DMS114 treated with DMSO at 0.1 percent for 48 hours (cell line): Measurements from ENCODE around the gene FUS.
"Not testable (repeated sequence)": the region's sequence is repeated elsewhere in the genome, so short reads cannot be mapped to it uniquely, and the experiment has no call there.

Experiments
- DNase-seq: peaks from one replicate; lab custom pipeline; 2025; ENCODE audit not compliant: unreplicated experiment; lab: John Stamatoyannopoulos, UW

The FUS gene

DNA sequence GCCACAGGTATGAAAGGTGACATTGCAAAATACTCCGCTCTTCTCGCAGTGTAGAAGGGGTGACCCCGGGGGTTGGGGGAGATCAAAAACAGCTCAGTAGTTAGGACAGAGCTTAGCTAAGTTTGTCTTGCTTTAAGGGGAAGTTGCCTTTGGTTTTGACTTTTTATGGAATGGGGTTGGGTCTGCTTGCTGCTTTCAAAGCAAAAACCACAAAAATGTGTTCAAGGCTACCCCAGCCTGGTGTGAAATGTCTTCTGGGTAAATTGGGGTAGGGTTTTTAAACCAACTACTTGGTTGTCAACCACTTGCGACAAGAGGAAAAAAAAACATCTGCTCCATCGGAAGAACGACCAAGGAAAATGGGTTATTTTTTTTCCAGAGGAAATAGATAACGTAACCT, 6.2 kb downstream of the FUS start:
- DNase-seq = no peak

DNA sequence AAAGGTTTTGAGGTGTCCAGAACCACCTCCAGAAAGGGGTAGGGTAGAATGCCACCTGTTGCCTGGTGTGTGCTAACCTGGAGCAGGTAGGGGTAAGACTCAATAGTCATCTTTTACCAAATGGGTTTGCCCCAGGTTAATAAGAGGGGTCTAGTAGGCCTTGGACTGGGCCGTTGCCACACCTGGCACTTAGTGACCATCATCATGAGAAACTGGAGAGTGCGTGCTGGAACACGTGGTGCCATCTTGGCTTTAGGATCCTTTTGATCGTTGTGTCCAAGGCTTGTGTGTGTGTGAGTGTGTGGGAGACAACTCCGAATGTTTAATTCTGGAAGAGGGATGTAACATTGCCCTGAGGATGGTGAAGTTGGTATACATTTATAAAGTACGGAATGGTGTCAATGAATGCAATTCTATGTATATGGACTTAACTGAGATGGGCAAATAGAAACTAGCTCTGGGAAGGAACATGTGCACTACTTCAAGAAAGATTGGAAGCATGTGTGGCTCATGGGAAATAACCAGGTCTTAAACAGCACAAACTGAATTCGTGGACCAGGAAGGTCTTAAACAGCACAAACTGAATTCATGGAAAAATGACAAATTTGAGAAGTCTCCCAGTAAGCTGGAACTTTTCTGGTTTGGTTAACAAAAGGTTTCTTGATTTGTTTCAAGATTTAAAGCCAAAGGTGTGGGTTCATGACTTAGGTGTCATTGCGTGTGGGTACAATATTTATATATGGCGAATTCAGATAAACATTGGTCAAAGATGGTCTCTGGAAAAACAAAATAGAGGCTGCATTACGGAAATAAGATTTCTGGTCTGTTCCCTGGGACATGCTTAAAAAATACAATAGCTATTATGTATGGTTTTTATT, 7.2 kb downstream of the FUS start:
- no peak for DNase-seq

DNA sequence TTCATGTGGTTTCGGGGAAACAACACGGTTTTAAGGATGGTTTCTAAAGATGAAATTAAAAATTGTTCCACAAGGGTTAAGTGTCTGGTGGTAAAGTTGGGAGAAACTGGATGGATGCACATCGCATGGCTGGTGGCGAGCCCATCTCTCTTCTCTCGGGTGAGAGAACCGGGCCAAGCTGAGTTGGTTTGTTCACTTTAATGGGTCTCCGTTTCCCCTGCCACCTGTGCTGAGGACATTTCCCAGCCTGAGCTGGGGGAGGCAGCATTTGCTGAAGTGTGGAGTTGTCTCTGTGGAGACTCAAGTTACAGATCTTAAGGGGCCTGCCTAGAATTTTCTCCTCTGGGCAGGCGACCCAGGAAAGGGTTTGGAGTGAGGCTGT, 7.9 kb downstream of the FUS start:
- DNase-seq = no peak

DNA sequence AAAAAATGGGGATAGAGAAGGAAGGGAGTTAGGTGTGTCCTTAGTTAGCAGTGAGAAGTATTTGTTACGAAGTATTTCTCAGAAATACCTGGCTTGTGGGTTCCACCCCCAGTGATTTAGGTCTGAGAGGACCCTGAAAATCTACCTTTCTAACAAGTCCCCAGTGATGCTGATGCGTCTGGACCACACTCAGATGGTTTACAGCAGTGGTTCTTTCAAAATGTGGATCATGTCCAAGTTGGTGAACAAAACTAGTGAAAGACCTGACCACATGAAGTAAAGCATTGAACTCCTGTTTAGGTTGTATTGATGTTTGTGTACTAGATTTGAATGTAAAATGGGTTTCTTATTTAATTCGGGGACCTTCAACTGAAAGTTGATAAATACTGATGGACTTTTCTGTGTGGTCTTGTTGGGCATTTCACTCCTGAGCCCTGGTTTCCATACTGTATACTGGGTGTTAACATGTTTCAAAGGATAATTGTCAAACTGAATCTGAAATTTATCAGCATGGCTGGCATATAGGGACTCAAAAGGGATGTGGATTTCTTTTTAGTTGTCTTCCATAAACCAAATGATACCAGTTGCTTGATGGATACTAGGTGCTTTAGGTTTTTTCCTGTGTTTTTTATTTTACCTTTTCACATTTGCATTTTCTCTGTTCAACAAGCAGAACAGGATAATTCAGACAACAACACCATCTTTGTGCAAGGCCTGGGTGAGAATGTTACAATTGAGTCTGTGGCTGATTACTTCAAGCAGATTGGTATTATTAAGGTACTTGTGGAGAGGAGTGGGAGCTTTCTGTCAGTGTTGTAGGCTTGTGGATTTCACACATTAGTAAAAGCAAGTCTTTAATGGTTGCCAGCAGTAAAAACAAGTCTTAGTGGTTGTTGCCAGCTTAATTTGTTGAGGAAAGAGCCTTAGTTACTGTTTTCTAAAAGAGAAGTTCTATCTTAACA, 8.8 kb downstream of the FUS start:
- DNase-seq = no peak

DNA sequence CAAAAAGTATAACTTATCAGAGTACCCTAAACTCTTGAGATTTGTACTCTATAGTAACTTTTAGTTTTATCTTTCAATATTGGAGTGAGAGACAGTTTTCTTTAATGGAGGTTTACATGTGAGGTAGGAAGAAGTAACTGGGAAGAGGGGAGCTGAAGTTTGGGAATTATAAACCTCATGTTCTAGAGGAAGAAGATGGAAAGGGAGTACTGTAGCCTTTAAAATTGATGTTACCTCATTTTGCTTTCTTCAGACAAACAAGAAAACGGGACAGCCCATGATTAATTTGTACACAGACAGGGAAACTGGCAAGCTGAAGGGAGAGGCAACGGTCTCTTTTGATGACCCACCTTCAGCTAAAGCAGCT, 9.5 kb downstream of the FUS start:
- DNase-seq = no peak

DNA sequence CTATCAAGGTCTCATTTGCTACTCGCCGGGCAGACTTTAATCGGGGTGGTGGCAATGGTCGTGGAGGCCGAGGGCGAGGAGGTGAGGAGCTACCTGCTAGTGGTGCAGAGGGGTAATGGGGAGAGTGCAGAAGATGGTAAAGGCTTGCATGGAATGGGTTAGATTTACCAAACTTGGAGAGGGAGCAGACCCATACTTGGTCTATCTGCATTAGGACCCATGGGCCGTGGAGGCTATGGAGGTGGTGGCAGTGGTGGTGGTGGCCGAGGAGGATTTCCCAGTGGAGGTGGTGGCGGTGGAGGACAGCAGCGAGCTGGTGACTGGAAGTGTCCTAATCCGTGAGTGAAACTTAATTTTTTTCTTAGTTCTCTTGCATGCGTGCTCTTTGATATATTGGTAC, 10.1 kb downstream of the FUS start:
- DNase-seq = no peak

DNA sequence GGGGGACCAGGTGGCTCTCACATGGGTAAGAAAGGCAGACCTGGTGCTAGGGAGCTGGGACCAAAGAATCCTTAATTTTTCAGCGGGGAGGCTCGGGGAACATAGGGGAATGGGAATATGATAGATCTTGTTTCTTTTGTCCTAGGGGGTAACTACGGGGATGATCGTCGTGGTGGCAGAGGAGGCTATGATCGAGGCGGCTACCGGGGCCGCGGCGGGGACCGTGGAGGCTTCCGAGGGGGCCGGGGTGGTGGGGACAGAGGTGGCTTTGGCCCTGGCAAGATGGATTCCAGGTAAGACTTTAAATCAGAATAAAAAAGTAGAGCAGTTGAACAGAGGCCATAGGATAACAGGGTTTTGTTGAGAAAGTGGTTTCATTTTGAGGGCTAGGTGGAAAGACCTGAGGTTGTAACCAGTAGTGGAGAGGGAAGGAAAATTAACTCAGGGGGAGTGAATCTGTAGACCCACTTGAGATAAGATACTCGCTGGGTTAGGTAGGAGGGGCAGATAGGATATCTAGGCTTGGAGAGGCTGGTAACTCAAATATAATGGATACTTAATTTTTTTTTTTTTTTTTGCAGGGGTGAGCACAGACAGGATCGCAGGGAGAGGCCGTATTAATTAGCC, 11.0 kb downstream of the FUS start:
- no peak for DNase-seq

DNA sequence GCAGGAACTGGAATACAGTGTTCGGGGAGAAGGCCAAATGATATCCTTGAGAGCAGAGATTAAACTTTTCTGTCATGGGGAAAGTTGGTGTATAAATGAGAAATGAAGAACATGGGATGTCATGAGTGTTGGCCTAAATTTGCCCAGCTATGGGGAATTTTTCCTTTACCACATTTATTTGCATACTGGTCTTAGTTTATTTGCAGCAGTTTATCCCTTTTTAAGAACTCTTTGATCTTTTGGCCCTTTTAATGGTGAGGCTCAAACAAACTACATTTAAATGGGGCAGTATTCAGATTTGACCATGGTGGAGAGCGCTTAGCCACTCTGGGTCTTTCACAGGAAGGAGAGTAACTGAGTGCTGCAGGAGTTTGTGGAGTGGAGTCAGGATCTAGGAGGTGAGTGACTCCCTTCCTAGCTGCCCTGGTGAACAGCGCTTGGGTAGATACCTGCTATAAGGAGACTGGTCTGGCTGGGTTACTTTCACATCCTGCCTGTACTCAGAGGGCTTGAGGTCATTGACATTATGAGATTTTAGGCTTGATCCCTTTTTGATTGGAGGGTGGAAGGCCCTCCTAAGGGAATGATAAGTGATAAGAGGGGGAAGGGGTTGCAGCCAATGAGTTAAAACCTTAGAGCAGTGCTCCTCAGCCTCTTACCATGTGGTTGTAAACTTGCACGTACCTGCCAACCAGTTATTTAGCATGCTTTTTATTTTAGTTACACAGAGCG, 11.9 kb downstream of the FUS start:
- no peak for DNase-seq

DNA sequence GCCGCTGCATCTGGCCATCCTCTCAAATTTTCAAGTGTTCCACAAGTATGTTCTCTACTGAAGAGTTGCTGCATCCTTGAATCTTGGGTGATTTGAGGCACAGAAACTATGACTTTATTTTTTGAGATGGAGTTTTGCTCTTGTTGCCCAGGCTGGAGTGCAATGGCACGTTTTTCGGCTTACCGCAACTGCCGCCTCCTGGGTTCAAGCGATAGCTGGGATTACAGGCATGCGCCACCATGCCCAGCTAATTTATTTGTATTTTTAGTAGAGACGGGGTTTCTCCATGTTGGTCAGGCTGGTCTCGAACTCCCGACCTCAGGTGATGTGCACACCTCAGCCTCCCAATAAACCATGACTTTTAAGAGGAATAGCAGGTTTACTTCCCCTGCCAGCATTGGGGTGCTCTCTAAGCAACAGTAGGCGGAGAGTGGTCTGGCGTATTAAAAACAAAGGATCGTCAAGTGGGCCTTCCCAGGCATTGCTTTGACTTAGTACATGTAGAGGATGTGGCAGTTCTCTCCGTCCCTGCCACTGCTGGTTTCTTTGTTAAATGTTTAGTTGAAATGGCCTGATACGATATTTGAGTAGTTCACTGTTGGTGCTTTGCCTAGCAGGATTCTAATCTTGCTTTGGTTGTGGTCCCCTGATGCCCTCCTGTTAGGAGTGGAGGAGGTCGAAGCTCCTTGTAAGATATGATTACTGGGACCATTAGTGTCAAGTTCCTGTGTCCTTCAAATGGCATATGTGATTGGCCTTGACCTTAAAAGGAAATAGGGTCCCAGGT, 13.1 kb downstream of the FUS start:
- no peak for DNase-seq

DNA sequence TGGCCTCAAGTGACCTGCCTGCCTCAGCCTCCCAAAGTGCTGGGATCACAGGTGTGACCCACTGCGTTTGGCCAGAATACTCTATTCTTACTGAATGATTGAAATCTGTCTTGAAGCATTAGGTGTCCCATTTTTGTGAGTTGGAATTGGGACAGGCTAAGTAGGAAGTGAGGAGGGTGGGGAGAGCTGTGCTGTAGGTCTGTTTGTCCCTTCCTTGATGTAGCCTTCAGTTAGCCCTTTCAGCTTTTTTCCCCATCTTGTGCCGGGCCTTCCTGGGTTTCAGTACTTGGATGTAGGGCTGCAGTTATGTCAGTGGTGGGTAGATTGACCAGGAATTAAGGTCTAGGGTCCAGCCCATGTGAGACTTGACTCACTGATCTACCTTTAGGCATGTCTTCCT, 13.9 kb downstream of the FUS start:
- DNase-seq = no peak

DNA sequence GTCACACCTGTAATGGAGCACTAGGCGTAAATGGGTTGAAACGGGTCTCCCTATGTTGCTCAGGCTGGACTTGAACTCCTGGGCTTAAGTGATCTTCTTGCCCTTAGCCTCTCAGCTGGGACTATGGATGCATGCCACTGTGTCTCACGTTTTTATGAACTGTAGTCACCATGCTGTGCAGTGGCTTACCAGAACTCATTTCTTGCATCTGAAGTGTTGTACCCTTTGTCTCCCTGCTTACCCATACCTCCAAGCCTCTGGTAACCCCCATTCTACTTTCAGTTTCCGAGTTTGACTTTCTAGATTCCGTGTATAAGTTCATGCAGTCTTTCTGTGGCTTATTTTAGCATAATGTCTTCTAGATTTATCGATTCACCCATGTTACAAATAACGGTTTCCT, 15.0 kb downstream of the FUS start:
- no peak for DNase-seq

DNA sequence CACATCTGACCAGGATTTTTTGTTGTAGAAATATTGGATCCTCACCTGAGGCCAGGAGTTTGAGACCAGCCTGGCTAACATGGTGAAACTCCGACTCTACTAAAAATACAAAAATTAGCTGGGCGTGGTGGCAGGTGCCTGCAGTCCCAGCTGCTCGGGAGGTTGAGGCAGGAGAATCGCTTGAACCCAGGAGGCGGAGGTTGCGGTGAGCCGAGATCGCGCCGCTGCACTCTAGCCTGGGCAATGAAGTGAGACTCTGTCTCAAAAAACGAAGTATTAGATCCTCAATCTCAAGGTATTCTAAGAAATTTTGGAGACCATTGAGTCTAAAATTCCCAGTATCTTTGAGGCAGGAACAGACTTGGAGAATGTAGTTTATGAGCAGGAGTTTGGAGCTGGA, 15.9 kb downstream of the FUS start:
- DNase-seq = not testable (repeated sequence)

DNA sequence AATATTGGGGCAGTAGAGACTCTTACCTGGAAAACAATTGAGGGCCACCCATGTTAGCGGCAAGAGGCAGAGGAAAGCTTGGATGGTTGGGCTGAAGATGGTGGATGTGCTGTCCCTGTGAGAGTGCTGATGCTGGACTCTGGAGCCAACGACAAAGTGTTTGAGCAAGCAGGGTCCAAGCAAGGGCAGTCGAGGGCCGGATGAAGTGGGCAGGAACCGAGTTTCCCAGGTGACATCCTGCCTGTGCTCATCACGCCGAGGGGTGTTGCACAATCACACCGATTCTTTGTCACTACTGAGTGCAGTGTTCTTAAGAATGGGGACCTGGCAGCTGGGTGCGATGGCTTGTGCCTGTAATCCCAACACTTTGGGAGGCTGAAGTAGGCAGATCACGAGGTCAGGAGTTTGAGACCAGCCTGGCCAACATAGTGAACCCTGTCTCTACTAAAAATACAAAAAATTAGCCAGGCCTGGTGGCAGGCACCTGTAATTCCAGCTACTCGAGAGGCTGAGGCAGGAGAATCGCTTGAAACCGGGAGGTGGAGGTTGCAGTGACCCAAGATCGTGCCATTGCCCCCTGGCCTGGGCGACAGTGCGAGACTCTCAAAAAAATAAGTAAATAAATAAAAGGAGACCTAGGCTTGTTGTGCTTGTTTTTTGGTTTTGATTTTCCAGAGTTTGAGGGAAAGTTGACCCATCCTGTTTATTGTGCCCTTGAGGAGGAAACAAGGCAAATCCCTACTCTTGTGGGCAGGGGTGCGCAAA, 16.6 kb downstream of the FUS start:
- DNase-seq = no peak

DNA sequence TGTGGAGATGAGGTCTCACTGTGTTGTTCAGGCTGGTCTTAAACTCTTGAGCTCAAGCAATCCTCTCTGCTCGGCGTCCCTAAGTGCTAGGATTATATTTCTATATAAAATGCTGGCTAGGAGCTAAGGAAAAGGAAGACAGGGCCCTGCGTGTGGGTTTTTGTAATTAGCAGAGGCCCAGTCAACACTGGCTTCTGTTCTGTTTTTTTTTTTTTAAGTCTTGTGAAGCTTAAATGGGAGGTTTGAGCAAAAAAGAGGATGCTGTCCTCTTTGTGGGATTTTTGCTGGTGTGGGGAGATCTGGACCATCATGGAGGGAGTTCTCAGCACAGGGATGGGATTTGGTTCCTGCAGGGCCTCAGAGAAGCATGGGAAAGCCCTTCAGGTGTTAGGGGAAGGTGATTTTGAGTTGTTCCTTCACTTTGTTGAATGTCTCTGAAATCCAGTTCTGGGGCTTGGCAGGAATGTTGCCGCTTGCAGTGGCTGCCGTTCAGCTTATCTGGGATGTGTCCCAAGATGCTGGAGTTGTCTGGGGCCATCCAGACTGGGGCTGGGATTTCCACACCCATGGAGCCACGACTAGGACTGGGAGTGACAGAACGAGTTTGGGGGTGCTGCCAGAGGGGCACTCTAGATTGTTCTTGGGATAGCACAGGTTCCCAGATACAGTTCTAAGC, 18.4 kb downstream of the FUS start:
- DNase-seq = no peak

DNA sequence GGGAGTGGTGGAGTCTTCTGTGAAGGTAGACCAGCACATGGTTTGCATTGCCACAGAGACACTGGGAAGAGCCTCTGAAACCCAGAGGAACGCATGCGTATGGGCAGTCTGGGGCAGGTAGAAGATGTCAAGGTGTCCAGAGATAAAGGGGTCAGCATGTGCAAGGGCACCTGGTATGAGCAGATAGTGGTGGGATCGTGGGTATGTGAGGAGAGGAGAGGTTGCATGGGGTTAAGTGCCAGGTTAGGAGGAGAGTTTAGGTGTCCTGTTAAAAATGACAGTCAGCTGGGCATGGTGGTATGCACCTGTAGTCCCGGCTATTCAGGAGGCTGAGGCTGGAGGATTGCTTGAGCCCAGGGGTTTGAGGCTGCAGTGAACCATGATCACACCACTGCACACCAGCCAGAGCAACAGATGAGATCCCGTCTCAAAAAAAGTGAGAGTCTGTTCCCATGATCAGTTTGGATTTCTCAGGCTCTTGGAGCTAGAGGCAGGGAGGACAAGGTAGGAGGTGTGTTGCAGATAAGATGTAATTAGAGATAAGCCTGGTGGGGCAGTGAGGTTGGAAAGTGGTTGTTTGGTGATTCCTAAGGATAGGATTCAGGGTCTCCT, 19.6 kb downstream of the FUS start:
- no peak for DNase-seq

DNA sequence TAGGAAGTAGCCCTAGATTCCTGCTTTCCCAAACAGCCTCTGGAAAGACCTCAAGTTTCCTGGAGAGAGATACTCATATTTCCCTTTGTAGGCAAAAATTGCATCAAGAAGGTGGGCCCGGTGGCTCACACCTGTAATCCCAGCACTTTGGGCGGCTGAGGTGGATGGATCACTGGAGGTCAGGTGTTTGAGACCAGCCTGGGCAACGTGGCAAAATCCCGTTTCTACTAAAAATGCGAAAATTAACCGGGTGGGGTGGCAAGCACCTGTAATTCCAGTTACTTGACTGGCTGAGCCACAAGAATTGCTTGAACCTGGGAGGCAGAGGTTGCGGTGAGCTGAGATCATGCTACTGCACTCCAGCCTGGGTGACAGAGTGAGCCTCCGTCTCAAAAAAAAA, 20.2 kb downstream of the FUS start:
- DNase-seq = not testable (repeated sequence)

DNA sequence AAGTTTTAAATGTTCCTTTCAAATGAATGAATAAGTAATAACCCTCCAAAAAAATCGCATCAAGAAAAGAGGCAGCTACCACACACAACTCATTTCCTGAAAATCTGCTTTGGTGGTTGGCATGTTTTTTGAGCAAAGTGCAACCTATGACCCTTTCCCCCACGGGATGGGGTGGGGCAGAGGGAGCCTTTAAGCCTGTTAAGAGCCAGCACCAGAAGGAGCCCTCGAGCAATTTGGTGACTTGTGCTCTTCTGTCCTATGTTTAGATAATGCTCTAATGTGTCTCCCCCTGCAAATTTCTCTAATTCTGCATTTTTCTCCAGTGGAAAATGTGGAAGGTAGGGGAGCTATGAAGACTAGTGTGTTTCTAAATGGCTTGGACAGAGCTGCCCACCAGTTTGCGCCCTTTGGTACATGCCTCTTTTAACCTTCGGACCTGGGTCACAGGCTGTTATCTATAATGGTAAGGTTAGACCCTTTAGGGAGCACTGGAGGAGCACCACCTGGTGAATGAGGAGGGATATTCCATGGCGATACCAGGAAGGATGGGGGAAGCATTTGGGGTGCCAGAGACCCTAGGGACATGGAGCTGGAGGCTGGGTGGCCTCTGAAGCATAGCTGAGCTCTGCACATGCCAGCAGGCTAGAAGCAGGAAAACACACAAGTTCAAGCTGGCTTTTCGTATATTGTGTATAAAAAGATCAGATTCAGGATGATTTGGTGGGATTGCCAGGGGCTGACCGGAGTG, 21.1 kb downstream of the FUS start:
- DNase-seq = no peak
